ENCODE measurements around the gene IQCF5. TPM values are rescaled to one million over a fixed set of nuclear protein-coding genes. Genes with fewer than 3 reads are reported as not detected.

The IQCF5 gene
- total and polyA plus RNA-seq, 2 of the 4 experiments (the other 2 are of a cell fraction), result not detected

DNA sequence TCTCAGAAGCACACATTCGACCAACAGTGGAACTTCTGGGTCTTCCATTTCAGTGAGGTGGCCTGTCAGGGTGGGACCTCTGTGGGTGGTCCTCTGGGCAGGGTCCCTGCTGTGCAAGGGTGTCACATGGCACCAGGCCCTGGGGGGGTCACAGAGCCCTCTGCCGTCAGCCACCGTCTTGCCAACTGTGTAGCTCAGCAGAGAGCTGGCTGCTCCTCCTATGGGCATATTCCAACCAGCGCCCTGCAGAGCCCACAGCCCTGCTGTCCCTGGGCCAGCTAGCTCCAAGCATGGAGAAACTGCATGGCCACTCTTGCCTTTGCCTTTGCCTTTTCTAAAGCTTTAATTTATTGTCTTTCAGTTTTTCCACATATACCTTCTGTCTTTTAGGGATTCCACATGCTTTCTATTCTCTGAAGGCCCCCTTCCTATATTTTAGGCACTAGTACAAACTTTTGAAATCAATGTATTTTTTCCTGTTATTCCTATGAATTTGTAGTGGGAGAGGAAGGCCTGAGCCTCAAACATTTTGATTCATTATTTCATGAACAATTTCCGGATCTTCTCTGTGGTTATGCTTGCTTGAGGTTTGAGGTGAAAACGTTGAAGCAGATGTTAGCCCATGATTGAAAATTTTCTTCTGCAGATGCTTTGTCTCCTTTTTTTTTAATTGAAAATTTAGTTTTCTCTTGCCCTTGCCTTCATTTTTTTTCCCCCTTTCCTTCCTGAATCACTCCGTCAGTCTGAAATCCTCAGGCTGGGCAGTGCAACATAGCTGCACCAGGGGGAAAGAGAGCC, 16.0 kb upstream of the IQCF5 start:
- in situ Hi-C loops (cut with MboI; ENCODE audit: low sequenced_read_pairs), result no loop called here
- dilution Hi-C loops (cut with HindIII; ENCODE audit: low sequenced_read_pairs, unreplicated experiment), result no loop called here
- intact Hi-C loops (cut with micrococcal nuclease), result no loop called here
- Histone ChIP-seq H3K4ac (ENCODE audit: low read depth, low read length) (no peak overlapping the region), H3K4me2 (ENCODE audit: low read depth, low read length) (no peak overlapping the region), H3K4me3 (ENCODE audit: insufficient read depth, low read depth, low read length) (no peak overlapping the region), H3K27ac (ENCODE audit: insufficient read depth, low read length) (no peak overlapping the region), H2AFZ (replicated peaks; ENCODE audit: low read length, poor library complexity) (no peak overlapping the region), H4K5ac (ENCODE audit: low read depth, low read length) (no peak overlapping the region), H3K27me3 (ENCODE audit: control insufficient read depth, insufficient read depth, low read length) (peaks cover 6% of the 10 kb centered on the region; the same call in 1 of the 2 replicates), H2AK5ac (ENCODE audit: low read depth, low read length) (no peak overlapping the region), H3K9me3 (ENCODE audit: control insufficient read depth, insufficient read depth, low read length) (no peaks in the 10 kb centered on the region), H3K56ac (ENCODE audit: extremely low read depth, insufficient read depth, low read length) (no peak overlapping the region), H4K20me1 (ENCODE audit: insufficient read depth, low read length) (no peaks in the 10 kb centered on the region), H3K4me1 (ENCODE audit: control insufficient read depth, insufficient read depth, low read length) (no peaks in the 10 kb centered on the region), H2AK9ac (replicated peaks; ENCODE audit: low read depth, low read length, poor library complexity) (no peak overlapping the region), H2BK15ac (ENCODE audit: low read depth, low read length) (no peak overlapping the region), H3K36me3 (ENCODE audit: control insufficient read depth, insufficient read depth, low read length) (no peaks in the 10 kb centered on the region), H4K8ac (ENCODE audit: low read depth in 2 of 2, low read length in 2 of 2) (no peak overlapping the region), H3K79me1 (ENCODE audit: low read depth in 1 of 2, low read length in 2 of 2) (no peaks in the 10 kb centered on the region), H2BK20ac (ENCODE audit: low read depth, low read length) (no peak overlapping the region), H3K9ac (ENCODE audit: low read depth, low read length) (no peak overlapping the region), H2BK120ac (ENCODE audit: low read depth, low read length) (no peak overlapping the region), H4K91ac (ENCODE audit: insufficient read depth, low read depth, low read length) (no peak overlapping the region), H3K9me1 (ENCODE audit: insufficient read depth, low read length) (no peaks in the 10 kb centered on the region), H2BK5ac (ENCODE audit: low read depth, low read length, poor library complexity, severe bottlenecking) (no peak overlapping the region), H3K14ac (replicated peaks; ENCODE audit: low read depth, low read length) (no peak overlapping the region), H3K23ac (ENCODE audit: low read depth, low read length) (no peak overlapping the region), H3K18ac (ENCODE audit: low read depth, low read length) (no peak overlapping the region)
- DNase-seq, result no peak
- ChIA-PET CTCF (no interaction called here), POLR2A (ENCODE audit: unreplicated experiment) (no interaction called here)
- no TSS peak for BruUV-seq (replicated peaks)
- TF ChIP-seq, protein P1, sequence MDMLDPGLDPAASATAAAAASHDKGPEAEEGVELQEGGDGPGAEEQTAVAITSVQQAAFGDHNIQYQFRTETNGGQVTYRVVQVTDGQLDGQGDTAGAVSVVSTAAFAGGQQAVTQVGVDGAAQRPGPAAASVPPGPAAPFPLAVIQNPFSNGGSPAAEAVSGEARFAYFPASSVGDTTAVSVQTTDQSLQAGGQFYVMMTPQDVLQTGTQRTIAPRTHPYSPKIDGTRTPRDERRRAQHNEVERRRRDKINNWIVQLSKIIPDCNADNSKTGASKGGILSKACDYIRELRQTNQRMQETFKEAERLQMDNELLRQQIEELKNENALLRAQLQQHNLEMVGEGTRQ (IDR thresholded peaks at IDR 0.05; ENCODE audit: low read depth, low read length), result no peak
- no peak for TF ChIP-seq FOS (IDR thresholded peaks at IDR 0.05; ENCODE audit: low read depth, low read length)
- no peak for TF ChIP-seq BHLHE40 (IDR thresholded peaks at IDR 0.05; ENCODE audit: low read depth, low read length)
- TF ChIP-seq MAFK (IDR thresholded peaks at IDR 0.05; ENCODE audit: low read depth, low read length), result no peak
- no peak for TF ChIP-seq SMC3 (IDR thresholded peaks at IDR 0.05; ENCODE audit: low read depth, low read length)
- no peak for TF ChIP-seq NFE2L2 (IDR thresholded peaks at IDR 0.05; ENCODE audit: low read depth, low read length)
- no peak for TF ChIP-seq MAZ (IDR thresholded peaks at IDR 0.05; ENCODE audit: borderline replicate concordance, low read depth, low read length)
- TF ChIP-seq, protein P2, sequence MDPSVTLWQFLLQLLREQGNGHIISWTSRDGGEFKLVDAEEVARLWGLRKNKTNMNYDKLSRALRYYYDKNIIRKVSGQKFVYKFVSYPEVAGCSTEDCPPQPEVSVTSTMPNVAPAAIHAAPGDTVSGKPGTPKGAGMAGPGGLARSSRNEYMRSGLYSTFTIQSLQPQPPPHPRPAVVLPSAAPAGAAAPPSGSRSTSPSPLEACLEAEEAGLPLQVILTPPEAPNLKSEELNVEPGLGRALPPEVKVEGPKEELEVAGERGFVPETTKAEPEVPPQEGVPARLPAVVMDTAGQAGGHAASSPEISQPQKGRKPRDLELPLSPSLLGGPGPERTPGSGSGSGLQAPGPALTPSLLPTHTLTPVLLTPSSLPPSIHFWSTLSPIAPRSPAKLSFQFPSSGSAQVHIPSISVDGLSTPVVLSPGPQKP (IDR thresholded peaks at IDR 0.05; ENCODE audit: borderline replicate concordance, low read depth, low read length), result no peak
- no peak for TF ChIP-seq RCOR1 (IDR thresholded peaks at IDR 0.05; ENCODE audit: insufficient replicate concordance, low read length)
- TF ChIP-seq RAD21 (IDR thresholded peaks at IDR 0.05; ENCODE audit: low read length), result no peak
- TF ChIP-seq CEBPB (IDR thresholded peaks at IDR 0.05; ENCODE audit: low read depth, low read length), result no peak
- TF ChIP-seq RFX5 (IDR thresholded peaks at IDR 0.05; ENCODE audit: low read depth, low read length), result no peak
- no peak for TF ChIP-seq MXI1 (IDR thresholded peaks at IDR 0.05; ENCODE audit: borderline replicate concordance, low read depth, low read length)
- no peak for TF ChIP-seq POLR2A (IDR thresholded peaks at IDR 0.05; ENCODE audit: low read depth, low read length)
- TF ChIP-seq CHD1 (IDR thresholded peaks at IDR 0.05; ENCODE audit: low read depth, low read length), result no peak
- TF ChIP-seq, protein P3, sequence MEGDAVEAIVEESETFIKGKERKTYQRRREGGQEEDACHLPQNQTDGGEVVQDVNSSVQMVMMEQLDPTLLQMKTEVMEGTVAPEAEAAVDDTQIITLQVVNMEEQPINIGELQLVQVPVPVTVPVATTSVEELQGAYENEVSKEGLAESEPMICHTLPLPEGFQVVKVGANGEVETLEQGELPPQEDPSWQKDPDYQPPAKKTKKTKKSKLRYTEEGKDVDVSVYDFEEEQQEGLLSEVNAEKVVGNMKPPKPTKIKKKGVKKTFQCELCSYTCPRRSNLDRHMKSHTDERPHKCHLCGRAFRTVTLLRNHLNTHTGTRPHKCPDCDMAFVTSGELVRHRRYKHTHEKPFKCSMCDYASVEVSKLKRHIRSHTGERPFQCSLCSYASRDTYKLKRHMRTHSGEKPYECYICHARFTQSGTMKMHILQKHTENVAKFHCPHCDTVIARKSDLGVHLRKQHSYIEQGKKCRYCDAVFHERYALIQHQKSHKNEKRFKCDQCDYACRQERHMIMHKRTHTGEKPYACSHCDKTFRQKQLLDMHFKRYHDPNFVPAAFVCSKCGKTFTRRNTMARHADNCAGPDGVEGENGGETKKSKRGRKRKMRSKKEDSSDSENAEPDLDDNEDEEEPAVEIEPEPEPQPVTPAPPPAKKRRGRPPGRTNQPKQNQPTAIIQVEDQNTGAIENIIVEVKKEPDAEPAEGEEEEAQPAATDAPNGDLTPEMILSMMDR (conservative IDR thresholded peaks at IDR 0.05; ENCODE audit: low read depth, low read length), result no peak
- WGBS, 2 experiments (ENCODE audit: extremely low coverage in 2 of 2, insufficient read length in 1 of 2), result no CpG with 5 or more reads among the region's 7 CpGs
- ATAC-seq (ENCODE audit: low read depth), result no peak
